Stimulated activated CD8-positive, alpha-beta memory T cell treated with anti-CD3 and anti-CD28 coated beads, Interleukin-15, amount 100 ng/mL, for 4 hours (primary cell): Measurements from ENCODE around the gene PTGER3.

Source experiments
- DNase-seq, 2 donors: peaks; one replicate each; pipeline ENCODE4 v3.0.0-alpha.2; 2020; ENCODE audit warnings: low read depth in 2 of 2

PTGER3 gene

GRCh38 chr1:71047635-71048607 is at the start of gene PTGER3:
PTGER3 (minus strand) TSS chr1:71047816; CDS start chr1:71047577, 239 bp downstream.
- peak; percentile 23 to 41 for DNase-seq

- no peak for DNase-seq
Observed at GRCh38 chr1:71094913-71095312, 47.3 kb upstream of the PTGER3 start.

- no peak for DNase-seq
Observed at GRCh38 chr1:71093938-71094337, 46.3 kb upstream of the PTGER3 start.

- DNase-seq, result no peak
Observed at GRCh38 chr1:71089536-71090270, 42.1 kb upstream of the PTGER3 start.

GRCh38 chr1:71088645-71089287 is 41.1 kb upstream of the PTGER3 start:
- DNase-seq, result no peak

- no peak for DNase-seq
Observed at GRCh38 chr1:71087713-71088112, 40.1 kb upstream of the PTGER3 start.

GRCh38 chr1:71087060-71087459 is 39.4 kb upstream of the PTGER3 start:
- no peak for DNase-seq

GRCh38 chr1:71086331-71086730 is 38.7 kb upstream of the PTGER3 start:
- DNase-seq, result no peak

- DNase-seq, result no peak
Observed at GRCh38 chr1:71083271-71083670, 35.7 kb upstream of the PTGER3 start.

- no peak for DNase-seq
Observed at GRCh38 chr1:71081697-71082080, 34.1 kb upstream of the PTGER3 start.

GRCh38 chr1:71080739-71081696 is 33.4 kb upstream of the PTGER3 start, which contains the start of gene ZRANB2:
ZRANB2 (minus strand) TSS chr1:71081035; CDS start chr1:71080995, 40 bp downstream.
- DNase-seq, result peak; percentile 70 to 85

GRCh38 chr1:71080230-71080738 is 32.7 kb upstream of the PTGER3 start:
- no peak for DNase-seq

GRCh38 chr1:71074681-71075080 is 27.1 kb upstream of the PTGER3 start:
- no peak for DNase-seq

GRCh38 chr1:71072273-71072672 is 24.7 kb upstream of the PTGER3 start:
- DNase-seq, result no peak

GRCh38 chr1:71071720-71072119 is 24.1 kb upstream of the PTGER3 start:
- no peak for DNase-seq

GRCh38 chr1:71068325-71069240 is 21.0 kb upstream of the PTGER3 start:
- no peak for DNase-seq

- no peak for DNase-seq
Observed at GRCh38 chr1:71054791-71055190, 7.2 kb upstream of the PTGER3 start.

- DNase-seq, result no peak
Observed at GRCh38 chr1:71054281-71054731, 6.7 kb upstream of the PTGER3 start.

- DNase-seq, result no peak
Observed at GRCh38 chr1:71053758-71054157, 6.1 kb upstream of the PTGER3 start.

GRCh38 chr1:71053146-71053545 is 5.5 kb upstream of the PTGER3 start:
- DNase-seq, result no peak
